Measurements from ENCODE around the gene TBL1X. TPM values are rescaled to one million over a fixed set of nuclear protein-coding genes. Genes with fewer than 3 reads are reported as not detected.

The TBL1X gene
- total RNA-seq, 3 donors from 2014 or later: 45.5 to 61.3 (median 49.9) TPM

- peaks cover 2% of the 10 kb centered on the region for H3K4me1 Mint-ChIP-seq (ENCODE audit: low read depth)
- H3K27me3 Mint-ChIP-seq (ENCODE audit: low read depth): no peaks in the 10 kb centered on the region
- DNase-seq (no peak), ATAC-seq (no peak)
- no peaks in the 10 kb centered on the region for H3K9me3 Mint-ChIP-seq
- H3K36me3 Mint-ChIP-seq (ENCODE audit: insufficient read depth): no peaks in the 10 kb centered on the region
- H3K4me3 Mint-ChIP-seq: no peak overlapping the region
Measured at GRCh38 chrX:9609987-9610386, 145.1 kb downstream of the TBL1X start.

- Mint-ChIP-seq H3K9me3 (no peaks in the 10 kb centered on the region), H3K4me1 (ENCODE audit: low read depth) (peaks cover 2% of the 10 kb centered on the region), H3K4me3 (no peak overlapping the region), H3K27me3 (ENCODE audit: low read depth) (no peaks in the 10 kb centered on the region), H3K36me3 (ENCODE audit: insufficient read depth) (no peaks in the 10 kb centered on the region)
- ATAC-seq (no peak), DNase-seq (no peak)
Measured at GRCh38 chrX:9610771-9611392, 146.0 kb downstream of the TBL1X start.

- no peak for ATAC-seq
- Mint-ChIP-seq H3K4me1 (ENCODE audit: low read depth) (peaks cover 2% of the 10 kb centered on the region), H3K9me3 (no peaks in the 10 kb centered on the region), H3K36me3 (ENCODE audit: insufficient read depth) (no peaks in the 10 kb centered on the region), H3K4me3 (no peak overlapping the region), H3K27me3 (ENCODE audit: low read depth) (no peaks in the 10 kb centered on the region)
- DNase-seq: no peak
Measured at GRCh38 chrX:9611436-9612145, 146.7 kb downstream of the TBL1X start.

- no peaks in the 10 kb centered on the region for H3K9me3 Mint-ChIP-seq
- ATAC-seq (no peak), DNase-seq (no peak)
- no peaks in the 10 kb centered on the region for H3K27me3 Mint-ChIP-seq (ENCODE audit: low read depth)
- H3K36me3 Mint-ChIP-seq (ENCODE audit: insufficient read depth): no peaks in the 10 kb centered on the region
- H3K4me1 Mint-ChIP-seq (ENCODE audit: low read depth): peaks cover 2% of the 10 kb centered on the region
- H3K4me3 Mint-ChIP-seq: no peak overlapping the region
Measured at GRCh38 chrX:9612146-9612505, 147.3 kb downstream of the TBL1X start.

- Mint-ChIP-seq H3K4me3 (no peak overlapping the region), H3K9me3 (no peaks in the 10 kb centered on the region), H3K27me3 (ENCODE audit: low read depth) (no peaks in the 10 kb centered on the region), H3K4me1 (ENCODE audit: low read depth) (peaks cover 6% of the 10 kb centered on the region), H3K36me3 (ENCODE audit: insufficient read depth) (peaks cover 5% of the 10 kb centered on the region)
- no peak for ATAC-seq
- DNase-seq: no peak
Measured at GRCh38 chrX:9614016-9614415, 149.2 kb downstream of the TBL1X start.

GRCh38 chrX:9619133-9619532 lies 154.3 kb downstream of the TBL1X start:
- DNase-seq (no peak), ATAC-seq (no peak)
- Mint-ChIP-seq H3K36me3 (ENCODE audit: insufficient read depth) (peaks cover 16% of the 10 kb centered on the region), H3K4me3 (no peak overlapping the region), H3K27me3 (ENCODE audit: low read depth) (no peaks in the 10 kb centered on the region), H3K9me3 (no peaks in the 10 kb centered on the region), H3K4me1 (ENCODE audit: low read depth) (peaks cover 42% of the 10 kb centered on the region)

- H3K27me3 Mint-ChIP-seq (ENCODE audit: low read depth): no peaks in the 10 kb centered on the region
- no peak for ATAC-seq
- H3K36me3 Mint-ChIP-seq (ENCODE audit: insufficient read depth): peaks cover 16% of the 10 kb centered on the region
- no peaks in the 10 kb centered on the region for H3K9me3 Mint-ChIP-seq
- H3K4me3 Mint-ChIP-seq: no peak overlapping the region
- H3K4me1 Mint-ChIP-seq (ENCODE audit: low read depth): peaks cover 45% of the 10 kb centered on the region
- no peak for DNase-seq
Measured at GRCh38 chrX:9619581-9619980, 154.7 kb downstream of the TBL1X start.

GRCh38 chrX:9622128-9622527 lies 157.3 kb downstream of the TBL1X start:
- Mint-ChIP-seq H3K9me3 (no peaks in the 10 kb centered on the region), H3K36me3 (ENCODE audit: insufficient read depth) (peaks cover 16% of the 10 kb centered on the region), H3K4me1 (ENCODE audit: low read depth) (peaks cover 51% of the 10 kb centered on the region), H3K27me3 (ENCODE audit: low read depth) (no peaks in the 10 kb centered on the region), H3K4me3 (no peak overlapping the region)
- ATAC-seq (peak; percentile 60 to 61), DNase-seq (no peak)

GRCh38 chrX:9626379-9626778 lies 161.5 kb downstream of the TBL1X start:
- DNase-seq (no peak), ATAC-seq (no peak)
- H3K36me3 Mint-ChIP-seq (ENCODE audit: insufficient read depth): peaks cover 5% of the 10 kb centered on the region
- H3K4me3 Mint-ChIP-seq: no peak overlapping the region
- no peaks in the 10 kb centered on the region for H3K27me3 Mint-ChIP-seq (ENCODE audit: low read depth)
- peaks cover 33% of the 10 kb centered on the region for H3K4me1 Mint-ChIP-seq (ENCODE audit: low read depth)
- H3K9me3 Mint-ChIP-seq: no peaks in the 10 kb centered on the region

GRCh38 chrX:9627922-9628321 lies 163.1 kb downstream of the TBL1X start:
- ATAC-seq: no peak
- Mint-ChIP-seq H3K36me3 (ENCODE audit: insufficient read depth) (peaks cover 2% of the 10 kb centered on the region), H3K4me1 (ENCODE audit: low read depth) (peaks cover 18% of the 10 kb centered on the region), H3K27me3 (ENCODE audit: low read depth) (no peaks in the 10 kb centered on the region), H3K4me3 (no peak overlapping the region), H3K9me3 (no peaks in the 10 kb centered on the region)
- DNase-seq: no peak

- H3K9me3 Mint-ChIP-seq: no peaks in the 10 kb centered on the region
- peaks cover 14% of the 10 kb centered on the region for H3K4me1 Mint-ChIP-seq (ENCODE audit: low read depth)
- H3K4me3 Mint-ChIP-seq: no peak overlapping the region
- no peaks in the 10 kb centered on the region for H3K27me3 Mint-ChIP-seq (ENCODE audit: low read depth)
- ATAC-seq (no peak), DNase-seq (no peak)
- H3K36me3 Mint-ChIP-seq (ENCODE audit: insufficient read depth): peaks cover 5% of the 10 kb centered on the region
Measured at GRCh38 chrX:9628779-9629493, 164.1 kb downstream of the TBL1X start.

GRCh38 chrX:9634551-9634950 lies 169.7 kb downstream of the TBL1X start:
- Mint-ChIP-seq H3K4me3 (no peak overlapping the region), H3K9me3 (no peaks in the 10 kb centered on the region), H3K36me3 (ENCODE audit: insufficient read depth) (peaks cover 5% of the 10 kb centered on the region), H3K27me3 (ENCODE audit: low read depth) (no peaks in the 10 kb centered on the region), H3K4me1 (ENCODE audit: low read depth) (peaks cover 15% of the 10 kb centered on the region)
- DNase-seq (no peak), ATAC-seq (no peak)

GRCh38 chrX:9635368-9635767 lies 170.5 kb downstream of the TBL1X start:
- no peaks in the 10 kb centered on the region for H3K27me3 Mint-ChIP-seq (ENCODE audit: low read depth)

GRCh38 chrX:9635803-9636202 lies 170.9 kb downstream of the TBL1X start:
- Mint-ChIP-seq H3K4me1 (ENCODE audit: low read depth) (peaks cover 15% of the 10 kb centered on the region), H3K27me3 (ENCODE audit: low read depth) (no peaks in the 10 kb centered on the region), H3K9me3 (no peaks in the 10 kb centered on the region), H3K36me3 (ENCODE audit: insufficient read depth) (peaks cover 5% of the 10 kb centered on the region), H3K4me3 (no peak overlapping the region)
- no peak for ATAC-seq
- no peak for DNase-seq

More at GRCh38 chrX:9635368-9635767, 170.5 kb downstream of the TBL1X start:
- Mint-ChIP-seq H3K4me1 (ENCODE audit: low read depth) (peaks cover 15% of the 10 kb centered on the region), H3K36me3 (ENCODE audit: insufficient read depth) (peaks cover 5% of the 10 kb centered on the region), H3K9me3 (no peaks in the 10 kb centered on the region), H3K4me3 (no peak overlapping the region)
- DNase-seq: no peak
- ATAC-seq: no peak

- Mint-ChIP-seq H3K27me3 (ENCODE audit: low read depth) (no peaks in the 10 kb centered on the region), H3K9me3 (no peaks in the 10 kb centered on the region), H3K4me3 (no peak overlapping the region), H3K36me3 (ENCODE audit: insufficient read depth) (no peaks in the 10 kb centered on the region), H3K4me1 (ENCODE audit: low read depth) (peaks cover 31% of the 10 kb centered on the region)
- DNase-seq (no peak), ATAC-seq (peak in 1 of 2 donors; percentile 14)
Measured at GRCh38 chrX:9638871-9639270, 174.0 kb downstream of the TBL1X start.

Data from activated T-cell treated with anti-CD3 and anti-CD28 coated beads, Interleukin-2, amount 50 U/mL, for 4 hours (primary cell).